ES-I3 (cell line): ENCODE data around the gene RALGAPA2.

Experiments
- H3K36me3 ChIP-seq: 2 replicates; pipeline ENCODE4 v1.6.1; 2013; ENCODE audit warnings: mild to moderate bottlenecking, low read length, control low read depth, moderate library complexity; ENCODE audit not compliant: insufficient read depth
- H3K4me1 ChIP-seq: 2 replicates; pipeline ENCODE4 v1.6.1; 2013; ENCODE audit warnings: mild to moderate bottlenecking, control low read depth, low read length; ENCODE audit not compliant: insufficient read depth
- H3K9ac ChIP-seq: 2 replicates; pipeline ENCODE4 v1.6.1; 2013; ENCODE audit warnings: low read depth, mild to moderate bottlenecking, low read length, moderate library complexity
- H3K9me3 ChIP-seq: 2 replicates; pipeline ENCODE4 v1.6.1; 2013; ENCODE audit warnings: mild to moderate bottlenecking, low read length, moderate library complexity; ENCODE audit not compliant: control insufficient read depth, insufficient read depth

RALGAPA2 gene

GRCh38 chr20:20736303-20736702 is 23.9 kb upstream of the RALGAPA2 start:
- Histone ChIP-seq H3K4me1 (0 out of 2 replicates have a peak, but pooled peaks cover 7% of the 10 kb centered on the region), H3K9ac (no peak overlapping the region), H3K9me3 (no peaks in the 10 kb centered on the region), H3K36me3 (no peaks in the 10 kb centered on the region)

- H3K4me1 ChIP-seq = 0 out of 2 replicates have a peak, but pooled peaks cover 7% of the 10 kb centered on the region
- H3K36me3 ChIP-seq = no peaks in the 10 kb centered on the region
- H3K9me3 ChIP-seq = no peaks in the 10 kb centered on the region
- no peak overlapping the region for H3K9ac ChIP-seq
Measured at GRCh38 chr20:20734475-20734948, 22.1 kb upstream of the RALGAPA2 start.

- H3K9me3 ChIP-seq = no peaks in the 10 kb centered on the region
- H3K36me3 ChIP-seq = no peaks in the 10 kb centered on the region
- H3K4me1 ChIP-seq = 0 out of 2 replicates have a peak, but pooled peaks cover 7% of the 10 kb centered on the region
- no peak overlapping the region for H3K9ac ChIP-seq
Measured at GRCh38 chr20:20733943-20734342, 21.5 kb upstream of the RALGAPA2 start.

- 0 out of 2 replicates have a peak, but pooled peaks cover 7% of the 10 kb centered on the region for H3K4me1 ChIP-seq
- no peak overlapping the region for H3K9ac ChIP-seq
- H3K36me3 ChIP-seq = no peaks in the 10 kb centered on the region
- no peaks in the 10 kb centered on the region for H3K9me3 ChIP-seq
Measured at GRCh38 chr20:20732641-20733040, 20.2 kb upstream of the RALGAPA2 start.

- no peaks in the 10 kb centered on the region for H3K36me3 ChIP-seq
- no peak overlapping the region for H3K9ac ChIP-seq
- 0 out of 2 replicates have a peak, but pooled peaks cover 7% of the 10 kb centered on the region for H3K4me1 ChIP-seq
- no peaks in the 10 kb centered on the region for H3K9me3 ChIP-seq
Measured at GRCh38 chr20:20731945-20732296, 19.5 kb upstream of the RALGAPA2 start.

GRCh38 chr20:20731000-20731944 is 18.8 kb upstream of the RALGAPA2 start:
- no peak overlapping the region for H3K9ac ChIP-seq
- no peaks in the 10 kb centered on the region for H3K36me3 ChIP-seq
- no peaks in the 10 kb centered on the region for H3K9me3 ChIP-seq
- 0 out of 2 replicates have a peak, but pooled peaks cover 7% of the 10 kb centered on the region for H3K4me1 ChIP-seq

- H3K9me3 ChIP-seq = no peaks in the 10 kb centered on the region
- no peaks in the 10 kb centered on the region for H3K36me3 ChIP-seq
- no peak overlapping the region for H3K9ac ChIP-seq
- 0 out of 2 replicates have a peak, but pooled peaks cover 5% of the 10 kb centered on the region for H3K4me1 ChIP-seq
Measured at GRCh38 chr20:20729563-20729962, 17.1 kb upstream of the RALGAPA2 start.

GRCh38 chr20:20721489-20721888 is 9.0 kb upstream of the RALGAPA2 start:
- no peak overlapping the region for H3K9ac ChIP-seq
- H3K36me3 ChIP-seq = no peaks in the 10 kb centered on the region
- no peaks in the 10 kb centered on the region for H3K9me3 ChIP-seq
- no peaks in the 10 kb centered on the region for H3K4me1 ChIP-seq

GRCh38 chr20:20720158-20720557 is 7.7 kb upstream of the RALGAPA2 start:
- H3K9ac ChIP-seq = no peak overlapping the region
- H3K9me3 ChIP-seq = no peaks in the 10 kb centered on the region
- no peaks in the 10 kb centered on the region for H3K4me1 ChIP-seq
- H3K36me3 ChIP-seq = no peaks in the 10 kb centered on the region

- Histone ChIP-seq H3K9me3 (no peaks in the 10 kb centered on the region), H3K4me1 (no peaks in the 10 kb centered on the region), H3K9ac (no peak overlapping the region), H3K36me3 (no peaks in the 10 kb centered on the region)
Measured at GRCh38 chr20:20719411-20719810, 7.0 kb upstream of the RALGAPA2 start.

- H3K9ac ChIP-seq = peak overlapping the region; percentile 80
- H3K36me3 ChIP-seq = no peaks in the 10 kb centered on the region
- peaks cover 6% of the 10 kb centered on the region; the same call in 1 of the 2 replicates for H3K4me1 ChIP-seq
- no peaks in the 10 kb centered on the region for H3K9me3 ChIP-seq
Measured at GRCh38 chr20:20713244-20713765, 861 bp upstream of the RALGAPA2 start.

GRCh38 chr20:20712004-20712473 is 405 bp downstream of the RALGAPA2 start:
- no peaks in the 10 kb centered on the region for H3K36me3 ChIP-seq
- peaks cover 6% of the 10 kb centered on the region; the same call in 1 of the 2 replicates for H3K4me1 ChIP-seq
- peak overlapping the region; percentile 80 for H3K9ac ChIP-seq
- no peaks in the 10 kb centered on the region for H3K9me3 ChIP-seq

- no peaks in the 10 kb centered on the region for H3K36me3 ChIP-seq
- peaks cover 6% of the 10 kb centered on the region; the same call in 1 of the 2 replicates for H3K4me1 ChIP-seq
- peak overlapping the region; percentile 80; the same call in 1 of the 2 replicates for H3K9ac ChIP-seq
- no peaks in the 10 kb centered on the region for H3K9me3 ChIP-seq
Measured at GRCh38 chr20:20711413-20711812, 1.0 kb downstream of the RALGAPA2 start.

GRCh38 chr20:20710443-20711315 is 1.8 kb downstream of the RALGAPA2 start:
- no peak overlapping the region for H3K9ac ChIP-seq
- no peaks in the 10 kb centered on the region for H3K9me3 ChIP-seq
- H3K36me3 ChIP-seq = no peaks in the 10 kb centered on the region
- peaks cover 6% of the 10 kb centered on the region; the same call in 1 of the 2 replicates for H3K4me1 ChIP-seq
